AG04450 (cell line): ENCODE results near the gene C5orf63. TPM values are rescaled to one million over a fixed set of nuclear protein-coding genes. Genes with fewer than 3 reads are reported as not detected.

Experiments used
- CTCF ChIA-PET: fragments of 300-600, 350-600 bp; formaldehyde crosslinking; extraction: SDS; loops from one replicate; lab custom pipeline; 2022; ENCODE audit warnings: antibody characterized with exemption, inconsistent platforms; lab: Charles Lee
- POLR2A ChIA-PET: fragments of 350-600 bp; formaldehyde crosslinking; extraction: SDS; loops from one replicate; lab custom pipeline; 2021; ENCODE audit warnings: antibody characterized with exemption, inconsistent platforms; lab: Yijun Ruan, JAX
- DNase-seq: peaks from one replicate; pipeline ENCODE4 v3.0.0-alpha.2; 2011; ENCODE audit warnings: low read depth, low spot score
- H3K27ac ChIP-seq: one replicate; pipeline ENCODE4 v1.5.1; 2012; ENCODE audit warnings: low read depth, low read length, control low read depth
- H3K27me3 ChIP-seq: one replicate; pipeline ENCODE4 v1.6.0; 2012; ENCODE audit warnings: low read length; ENCODE audit not compliant: control insufficient read depth, insufficient read depth
- H3K4me3 ChIP-seq: 2 replicates; pipeline ENCODE4 v1.5.1; 2011; ENCODE audit warnings: mild to moderate bottlenecking, low read depth, low read length, control low read depth
- H3K9me3 ChIP-seq: 2 replicates; pipeline ENCODE4 v1.5.1; 2012; ENCODE audit warnings: low read length; ENCODE audit not compliant: control insufficient read depth, insufficient read depth
- polyA plus RNA-seq: library from polyadenylated mRNA; depleted of rRNA; stranded (reverse); fragments of >200 nt; gene quantifications from 2 replicates; pipeline ENCODE4 v1.2.3, GENCODE V29; 2011
- TF ChIP-seq, protein P1 (sequence below): IDR thresholded peaks from 2 replicates; pipeline ENCODE4 v1.5.1; 2011; ENCODE audit warnings: low read depth, low read length, control low read depth, inconsistent platforms

Gene C5orf63
- polyA plus RNA-seq, 1 experiment: 2.9 TPM

DNA sequence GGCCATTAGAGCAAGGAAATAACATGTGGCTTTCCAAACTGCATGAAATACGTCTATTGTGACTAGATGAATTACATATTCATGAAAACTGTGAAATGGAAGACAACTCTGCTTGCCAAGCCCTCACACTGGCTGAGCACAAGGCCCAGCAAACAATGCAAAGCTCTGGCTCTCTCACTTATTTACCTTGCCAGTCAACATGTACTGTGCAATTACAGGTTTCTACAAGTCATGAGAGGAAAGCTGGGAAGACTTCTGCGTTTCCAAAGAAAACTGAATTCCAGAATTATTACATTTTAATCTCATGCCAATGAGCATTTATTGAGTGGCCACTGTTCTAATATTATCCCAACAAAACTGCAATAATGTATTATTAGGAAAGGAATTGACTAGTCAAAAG is 12.1 kb upstream of the C5orf63 start:
- Histone ChIP-seq H3K9me3 (no peaks in the 10 kb centered on the region), H3K27me3 (no peaks in the 10 kb centered on the region), H3K4me3 (no peak overlapping the region), H3K27ac (no peak overlapping the region)
- TF ChIP-seq, protein P1, sequence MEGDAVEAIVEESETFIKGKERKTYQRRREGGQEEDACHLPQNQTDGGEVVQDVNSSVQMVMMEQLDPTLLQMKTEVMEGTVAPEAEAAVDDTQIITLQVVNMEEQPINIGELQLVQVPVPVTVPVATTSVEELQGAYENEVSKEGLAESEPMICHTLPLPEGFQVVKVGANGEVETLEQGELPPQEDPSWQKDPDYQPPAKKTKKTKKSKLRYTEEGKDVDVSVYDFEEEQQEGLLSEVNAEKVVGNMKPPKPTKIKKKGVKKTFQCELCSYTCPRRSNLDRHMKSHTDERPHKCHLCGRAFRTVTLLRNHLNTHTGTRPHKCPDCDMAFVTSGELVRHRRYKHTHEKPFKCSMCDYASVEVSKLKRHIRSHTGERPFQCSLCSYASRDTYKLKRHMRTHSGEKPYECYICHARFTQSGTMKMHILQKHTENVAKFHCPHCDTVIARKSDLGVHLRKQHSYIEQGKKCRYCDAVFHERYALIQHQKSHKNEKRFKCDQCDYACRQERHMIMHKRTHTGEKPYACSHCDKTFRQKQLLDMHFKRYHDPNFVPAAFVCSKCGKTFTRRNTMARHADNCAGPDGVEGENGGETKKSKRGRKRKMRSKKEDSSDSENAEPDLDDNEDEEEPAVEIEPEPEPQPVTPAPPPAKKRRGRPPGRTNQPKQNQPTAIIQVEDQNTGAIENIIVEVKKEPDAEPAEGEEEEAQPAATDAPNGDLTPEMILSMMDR: no peak
- no peak for DNase-seq
- CTCF ChIA-PET: no interaction called here
- POLR2A ChIA-PET: no interaction called here

DNA sequence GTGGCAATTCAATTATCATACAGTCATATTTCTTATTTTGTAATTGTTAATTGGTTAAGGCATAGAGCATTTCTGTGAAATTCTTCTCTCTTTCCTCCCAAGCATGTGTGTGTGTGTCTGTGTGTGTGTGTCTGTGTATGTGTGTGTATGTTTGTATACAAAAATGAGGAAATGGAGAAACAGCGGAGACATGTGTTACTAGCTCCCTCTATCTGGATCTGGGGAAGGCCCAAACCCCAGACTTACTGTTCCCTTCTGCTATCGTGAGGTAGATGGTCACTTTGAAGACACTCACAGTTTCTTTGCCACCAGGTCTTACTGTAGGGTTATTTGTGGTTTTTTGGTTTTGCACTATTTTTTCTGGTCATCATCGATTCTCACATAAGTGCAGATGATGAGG is 11.4 kb upstream of the C5orf63 start:
- Histone ChIP-seq H3K27me3 (no peaks in the 10 kb centered on the region), H3K4me3 (no peak overlapping the region), H3K27ac (no peak overlapping the region), H3K9me3 (no peaks in the 10 kb centered on the region)
- ChIA-PET CTCF (interaction anchor here (0.5 kb wide), 1 partner anchor 299 kb away, joined by 6 read pairs; no protein-coding TSS in a partner anchor), POLR2A (no interaction called here)
- TF ChIP-seq, protein P1: no peak
- DNase-seq: no peak

DNA sequence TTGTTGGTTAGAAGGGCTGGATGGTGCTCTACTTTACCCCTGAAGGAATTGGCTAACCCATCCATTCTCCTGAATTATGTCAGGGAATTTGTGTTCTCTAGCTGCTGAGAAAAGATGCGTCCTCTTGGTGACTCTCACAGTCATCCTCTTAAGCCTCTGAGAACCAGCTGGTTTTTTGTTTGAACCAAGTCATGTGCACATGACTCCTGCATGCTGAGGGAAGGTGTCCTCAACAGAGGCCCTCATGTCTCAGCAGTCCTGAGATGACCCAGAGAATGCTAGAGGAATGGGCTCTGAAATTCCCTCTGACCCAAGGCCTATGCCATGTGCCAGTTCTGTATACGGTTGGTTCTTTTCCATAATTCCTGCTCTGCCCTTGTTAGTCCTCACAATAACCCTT is 10.4 kb upstream of the C5orf63 start:
- Histone ChIP-seq H3K9me3 (no peaks in the 10 kb centered on the region), H3K4me3 (no peak overlapping the region), H3K27ac (no peak overlapping the region), H3K27me3 (no peaks in the 10 kb centered on the region)
- TF ChIP-seq, protein P1: no peak
- no peak for DNase-seq
- ChIA-PET POLR2A (no interaction called here), CTCF (no interaction called here)

DNA sequence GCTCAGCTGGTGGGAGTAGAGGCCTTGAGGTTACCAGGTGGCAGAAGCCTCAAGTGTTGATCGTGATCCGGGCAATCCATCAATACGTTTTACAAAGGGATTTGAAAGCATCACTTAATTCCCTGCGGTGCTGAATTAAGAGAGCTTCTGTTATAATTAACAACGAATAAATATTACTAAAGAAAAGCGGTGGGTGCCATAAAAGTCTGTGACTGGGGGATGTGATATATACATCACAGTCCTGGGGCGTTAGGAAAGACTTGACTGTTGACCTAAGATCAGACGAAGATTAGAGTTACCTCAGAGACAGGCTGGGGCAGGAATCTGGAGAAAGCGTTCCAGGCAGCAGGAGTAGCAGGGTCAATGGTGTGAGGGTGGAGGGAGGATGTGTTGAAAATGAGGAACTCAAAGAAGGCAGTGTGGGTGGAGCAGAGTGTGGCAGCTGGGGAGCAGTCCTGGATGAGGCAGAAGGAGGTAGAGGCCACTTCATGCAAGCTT is 6.7 kb upstream of the C5orf63 start:
- TF ChIP-seq, protein P1: no peak
- CTCF ChIA-PET: no interaction called here
- POLR2A ChIA-PET: no interaction called here

DNA sequence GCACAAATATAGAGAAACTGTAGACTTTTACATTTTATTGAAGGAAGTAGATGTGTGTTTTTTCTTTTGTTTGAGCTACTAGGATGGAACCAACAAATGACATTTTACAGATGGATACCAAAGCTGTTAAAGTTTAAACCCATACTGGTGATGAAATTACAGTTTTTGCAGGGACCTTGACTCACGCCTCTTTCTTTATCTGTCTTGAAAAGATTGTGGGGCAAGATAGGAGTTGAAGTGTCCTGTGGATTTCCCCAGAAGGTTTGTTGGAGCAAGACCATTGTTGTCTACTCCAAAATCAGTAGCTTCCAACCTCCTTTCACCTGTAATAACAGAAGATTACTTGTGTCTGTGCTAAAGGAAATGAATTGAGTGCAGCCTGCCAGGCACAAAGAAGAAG is 4.1 kb upstream of the C5orf63 start:
- no peaks in the 10 kb centered on the region; the same call in 1 of the 2 replicates for H3K9me3 ChIP-seq
- no peak overlapping the region for H3K4me3 ChIP-seq
- no peaks in the 10 kb centered on the region for H3K27me3 ChIP-seq
- no peak for DNase-seq
- TF ChIP-seq, protein P1: no peak
- CTCF ChIA-PET: no interaction called here
- POLR2A ChIA-PET: no interaction called here
- no peak overlapping the region for H3K27ac ChIP-seq

More for the DNA sequence above, 6.7 kb upstream of the C5orf63 start:
- no peak for DNase-seq
- Histone ChIP-seq H3K27ac (no peak overlapping the region), H3K9me3 (no peaks in the 10 kb centered on the region), H3K27me3 (no peaks in the 10 kb centered on the region), H3K4me3 (no peak overlapping the region)
